Panc1 (cell line): ENCODE measurements around the gene ZDHHC14.

ENCODE experiments used
- CTCF ChIP-seq: fragments of 450-650 bp; IDR thresholded peaks from 2 replicates; pipeline ENCODE4 v1.5.1; 2017; ENCODE audit warnings: mild to moderate bottlenecking
- POLR2AphosphoS5 ChIP-seq: IDR thresholded peaks from 2 replicates; pipeline ENCODE4 v1.6.1; 2012; ENCODE audit warnings: mild to moderate bottlenecking, low read depth, low read length, moderate library complexity
- REST ChIP-seq, 2 experiments: IDR thresholded peaks; 2 replicates each; pipeline ENCODE4 v1.6.1; 2011 to 2012; ENCODE audit warnings: low read depth in 2 of 2, control low read depth in 1 of 2, low read length in 1 of 2, mild to moderate bottlenecking in 1 of 2, moderate library complexity in 1 of 2; ENCODE audit not compliant: insufficient read depth in 1 of 2
- SIN3A ChIP-seq: IDR thresholded peaks from 2 replicates; pipeline ENCODE4 v1.6.1; 2012; ENCODE audit warnings: low read depth, mild to moderate bottlenecking, low read length, moderate library complexity, borderline replicate concordance; ENCODE audit not compliant: insufficient read depth

- TF ChIP-seq CTCF (no peak), SIN3A (no peak), POLR2AphosphoS5 (no peak), REST (IDR thresholded peaks at IDR 0.05; ENCODE audit: insufficient read depth in 1 of 2, low read depth in 2 of 2, low read length in 1 of 2) (no peak)
These were observed 251.8 kb downstream of the ZDHHC14 start for GRCh38 chr6:157632821-157633220.
